ENCODE data around the gene DPEP3.
"Not testable (repeated sequence)": the region's sequence is repeated elsewhere in the genome, so short reads cannot be mapped to it uniquely, and the experiment has no call there.

Gene DPEP3

DNA sequence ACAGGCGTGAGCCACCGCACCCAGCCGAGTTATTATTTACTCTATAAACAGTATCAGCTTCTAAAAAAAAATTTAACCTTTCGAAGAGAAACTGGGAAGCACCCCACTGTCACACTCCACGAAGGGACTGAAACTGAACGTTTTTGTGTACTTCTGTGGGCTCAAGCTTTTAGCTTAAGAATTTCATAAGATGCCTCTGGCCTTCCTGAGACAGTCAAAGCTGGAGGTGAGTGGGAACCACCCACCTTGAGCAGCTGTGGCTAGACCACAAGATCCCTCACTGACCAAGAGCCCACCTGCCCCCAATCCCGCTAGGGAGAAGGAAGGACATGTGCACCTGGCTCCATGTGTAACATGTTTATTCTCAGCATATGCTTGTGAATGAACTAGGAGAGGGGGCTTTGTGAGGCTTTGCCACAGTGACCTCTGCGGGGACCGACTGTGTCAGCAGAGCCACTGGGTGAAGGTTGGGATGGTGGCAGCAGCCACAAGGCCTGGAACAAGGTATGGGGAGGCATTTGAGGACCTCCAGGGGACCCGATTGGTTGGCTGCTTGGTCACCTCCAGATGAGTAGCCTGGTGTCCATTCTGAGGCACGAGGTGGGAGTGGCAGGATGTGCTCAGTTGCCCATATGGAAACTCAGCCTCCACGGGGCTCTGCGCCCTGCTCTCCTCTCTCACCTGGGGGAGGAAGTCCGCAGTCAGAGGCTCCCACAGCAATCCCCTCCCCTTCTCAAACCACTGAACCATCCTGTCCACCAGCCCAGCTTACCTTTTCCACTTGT, 4.8 kb downstream of the DPEP3 start:
- Histone ChIP-seq H3K4me2 (ENCODE audit: low read depth, low read length) (peak overlapping the region; percentile 34), H4K20me1 (ENCODE audit: insufficient read depth, low read length) (no peaks in the 10 kb centered on the region), H3K9me2 (replicated peaks; ENCODE audit: insufficient read depth, low read length) (no peaks in the 10 kb centered on the region), H2AFZ (ENCODE audit: low read length) (peak overlapping the region; percentile 39; the same call in 1 of the 2 replicates), H3K27me3 (replicated peaks; ENCODE audit: insufficient read depth, low read length) (no peaks in the 10 kb centered on the region), H3K4me3 (ENCODE audit: low read length) (no peak overlapping the region), H3K9me3 (replicated peaks; ENCODE audit: insufficient read depth, low read length) (no peaks in the 10 kb centered on the region), H3K36me3 (replicated peaks; ENCODE audit: insufficient read depth, low read length) (no peaks in the 10 kb centered on the region), H3K9ac (ENCODE audit: low read length) (no peak overlapping the region; the same call in 1 of the 2 replicates), H3K4me1 (ENCODE audit: low read length) (peaks cover 17% of the 10 kb centered on the region), H3K79me2 (ENCODE audit: low read length) (no peaks in the 10 kb centered on the region), H3F3A (ENCODE audit: insufficient read depth, low read length) (peaks cover 5% of the 10 kb centered on the region; the same call in 1 of the 2 replicates), H3K27ac (ENCODE audit: low read length) (peak overlapping the region; percentile 23; the same call in 1 of the 2 replicates)
- TF ChIP-seq EZH2phosphoT487 (IDR thresholded peaks at IDR 0.05; ENCODE audit: low read length) (no peak), EZH2 (optimal IDR thresholded peaks at IDR 0.05; ENCODE audit: low read depth, low read length) (no peak)
- TF ChIP-seq, protein P1, sequence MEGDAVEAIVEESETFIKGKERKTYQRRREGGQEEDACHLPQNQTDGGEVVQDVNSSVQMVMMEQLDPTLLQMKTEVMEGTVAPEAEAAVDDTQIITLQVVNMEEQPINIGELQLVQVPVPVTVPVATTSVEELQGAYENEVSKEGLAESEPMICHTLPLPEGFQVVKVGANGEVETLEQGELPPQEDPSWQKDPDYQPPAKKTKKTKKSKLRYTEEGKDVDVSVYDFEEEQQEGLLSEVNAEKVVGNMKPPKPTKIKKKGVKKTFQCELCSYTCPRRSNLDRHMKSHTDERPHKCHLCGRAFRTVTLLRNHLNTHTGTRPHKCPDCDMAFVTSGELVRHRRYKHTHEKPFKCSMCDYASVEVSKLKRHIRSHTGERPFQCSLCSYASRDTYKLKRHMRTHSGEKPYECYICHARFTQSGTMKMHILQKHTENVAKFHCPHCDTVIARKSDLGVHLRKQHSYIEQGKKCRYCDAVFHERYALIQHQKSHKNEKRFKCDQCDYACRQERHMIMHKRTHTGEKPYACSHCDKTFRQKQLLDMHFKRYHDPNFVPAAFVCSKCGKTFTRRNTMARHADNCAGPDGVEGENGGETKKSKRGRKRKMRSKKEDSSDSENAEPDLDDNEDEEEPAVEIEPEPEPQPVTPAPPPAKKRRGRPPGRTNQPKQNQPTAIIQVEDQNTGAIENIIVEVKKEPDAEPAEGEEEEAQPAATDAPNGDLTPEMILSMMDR (IDR thresholded peaks at IDR 0.05; ENCODE audit: low read length) = no peak
- DNase-seq = peak; percentile 52

DNA sequence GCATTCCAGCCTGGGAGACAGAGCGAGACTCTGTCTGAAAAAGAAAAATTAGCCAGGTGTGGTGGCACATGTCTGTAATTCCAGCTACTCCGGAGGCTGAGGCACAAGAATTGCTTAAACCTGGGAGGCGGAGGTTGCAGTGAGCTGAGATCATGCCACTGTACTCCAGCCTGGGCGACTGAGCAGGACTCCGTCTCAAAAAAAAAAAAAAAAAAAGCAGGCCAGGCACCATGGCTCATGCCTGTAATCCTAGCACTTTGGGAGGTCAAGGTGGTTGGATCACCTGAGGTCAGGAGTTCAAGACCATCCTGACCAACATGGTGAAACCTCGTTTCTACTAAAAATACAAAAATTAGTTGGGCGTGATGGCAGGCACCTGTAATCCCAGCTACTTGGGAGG, 8.0 kb downstream of the DPEP3 start:
- not testable (repeated sequence) for H3K9me2 ChIP-seq (replicated peaks; ENCODE audit: insufficient read depth, low read length); H3K79me2 ChIP-seq (ENCODE audit: low read length); DNase-seq; H3K27ac ChIP-seq (ENCODE audit: low read length); H3K4me2 ChIP-seq (ENCODE audit: low read depth, low read length); H3K4me3 ChIP-seq (ENCODE audit: low read length); H3K36me3 ChIP-seq (replicated peaks; ENCODE audit: insufficient read depth, low read length); H4K20me1 ChIP-seq (ENCODE audit: insufficient read depth, low read length); H3F3A ChIP-seq (ENCODE audit: insufficient read depth, low read length); H3K27me3 ChIP-seq (replicated peaks; ENCODE audit: insufficient read depth, low read length); H2AFZ ChIP-seq (ENCODE audit: low read length); H3K9me3 ChIP-seq (replicated peaks; ENCODE audit: insufficient read depth, low read length); H3K9ac ChIP-seq (ENCODE audit: low read length)
- peaks cover 21% of the 10 kb centered on the region for H3K4me1 ChIP-seq (ENCODE audit: low read length)

GRCh38 chr16:67971111-67971510, 9.2 kb downstream of the DPEP3 start:
- no peak for TF ChIP-seq EZH2 (optimal IDR thresholded peaks at IDR 0.05; ENCODE audit: low read depth, low read length)
- H3K27ac ChIP-seq (ENCODE audit: low read length) = no peak overlapping the region
- H3K9ac ChIP-seq (ENCODE audit: low read length) = no peak overlapping the region
- no peak overlapping the region for H3K4me2 ChIP-seq (ENCODE audit: low read depth, low read length)
- H3K9me3 ChIP-seq (replicated peaks; ENCODE audit: insufficient read depth, low read length) = no peaks in the 10 kb centered on the region
- no peak overlapping the region for H3K4me3 ChIP-seq (ENCODE audit: low read length)
- H2AFZ ChIP-seq (ENCODE audit: low read length) = no peak overlapping the region
- no peaks in the 10 kb centered on the region for H3K9me2 ChIP-seq (replicated peaks; ENCODE audit: insufficient read depth, low read length)
- H3K79me2 ChIP-seq (ENCODE audit: low read length) = peaks cover 14% of the 10 kb centered on the region
- H3K36me3 ChIP-seq (replicated peaks; ENCODE audit: insufficient read depth, low read length) = no peaks in the 10 kb centered on the region
- H3K27me3 ChIP-seq (replicated peaks; ENCODE audit: insufficient read depth, low read length) = no peaks in the 10 kb centered on the region
- H3K4me1 ChIP-seq (ENCODE audit: low read length) = peaks cover 27% of the 10 kb centered on the region
- DNase-seq = no peak
- H3F3A ChIP-seq (ENCODE audit: insufficient read depth, low read length) = peaks cover 9% of the 10 kb centered on the region; the same call in 1 of the 2 replicates
- H4K20me1 ChIP-seq (ENCODE audit: insufficient read depth, low read length) = no peaks in the 10 kb centered on the region

- no peak overlapping the region for H3K27ac ChIP-seq (ENCODE audit: low read length)
- H3K4me2 ChIP-seq (ENCODE audit: low read depth, low read length) = peak overlapping the region; percentile 100
- H3K9ac ChIP-seq (ENCODE audit: low read length) = peak overlapping the region; percentile 75; the same call in 1 of the 2 replicates
- H2AFZ ChIP-seq (ENCODE audit: low read length) = peak overlapping the region; percentile 97
- H3K36me3 ChIP-seq (replicated peaks; ENCODE audit: insufficient read depth, low read length) = no peaks in the 10 kb centered on the region
- no peaks in the 10 kb centered on the region for H3K27me3 ChIP-seq (replicated peaks; ENCODE audit: insufficient read depth, low read length)
- peak overlapping the region; percentile 93 for H3K4me3 ChIP-seq (ENCODE audit: low read length)
- H3K9me3 ChIP-seq (replicated peaks; ENCODE audit: insufficient read depth, low read length) = no peaks in the 10 kb centered on the region
- no peak for DNase-seq
- TF ChIP-seq EZH2 (optimal IDR thresholded peaks at IDR 0.05; ENCODE audit: low read depth, low read length) (no peak), EZH2phosphoT487 (IDR thresholded peaks at IDR 0.05; ENCODE audit: low read length) (no peak)
- TF ChIP-seq, protein P1 (IDR thresholded peaks at IDR 0.05; ENCODE audit: low read length) = no peak
- no peaks in the 10 kb centered on the region for H3K9me2 ChIP-seq (replicated peaks; ENCODE audit: insufficient read depth, low read length)
- peaks cover 14% of the 10 kb centered on the region for H3K79me2 ChIP-seq (ENCODE audit: low read length)
- H3K4me1 ChIP-seq (ENCODE audit: low read length) = peaks cover 29% of the 10 kb centered on the region
- no peaks in the 10 kb centered on the region for H4K20me1 ChIP-seq (ENCODE audit: insufficient read depth, low read length)
- H3F3A ChIP-seq (ENCODE audit: insufficient read depth, low read length) = peaks cover 18% of the 10 kb centered on the region
Measured at GRCh38 chr16:67969254-67970039, 10.9 kb downstream of the DPEP3 start.
